CD4-positive, alpha-beta T cell (primary cell): ENCODE data around the gene GRM8. TPM values are rescaled to one million over a fixed set of nuclear protein-coding genes. Genes with fewer than 3 reads are reported as not detected.

Experiments
- ATAC-seq: fragments of 200-7000 bp; cut with Tn5 transposase; one replicate; pipeline ENCODE4 v1.10.0; 2022; ENCODE audit warnings: mild to moderate bottlenecking; ENCODE audit not compliant: poor library complexity
- CTCF ChIA-PET: fragments of 350-600 bp; sonication (Branson Sonifier 250); formaldehyde crosslinking; loops from one replicate; lab custom pipeline; 2021; ENCODE audit warnings: antibody characterized with exemption, inconsistent platforms; lab: Charles Lee
- POLR2A ChIA-PET: fragments of 350-600 bp; sonication (Branson Sonifier 250); formaldehyde crosslinking; loops from one replicate; lab custom pipeline; 2021; ENCODE audit warnings: antibody characterized with exemption, inconsistent platforms; lab: Charles Lee
- DNase-seq, 14 experiments: peaks; one replicate each; pipeline ENCODE4 v3.0.0-alpha.2; 2013 to 2020; ENCODE audit warnings: mixed read lengths in 2 of 14
- H3K27ac ChIP-seq, 2 donors: one replicate each; pipeline versions ENCODE4 v1.5.1 to v1.7.0; 2013; ENCODE audit warnings: low read length in 2 of 2, low read depth in 1 of 2, mild to moderate bottlenecking in 1 of 2
- H3K27me3 ChIP-seq, 2 experiments: 1 replicate in 1 of 2; 2 replicates in 1 of 2; pipeline versions ENCODE4 v1.6.1 to v1.7.0; 2013; ENCODE audit warnings: low read length in 2 of 2, control low read depth in 1 of 2, mild to moderate bottlenecking in 1 of 2, moderate library complexity in 1 of 2; ENCODE audit not compliant: insufficient read depth in 2 of 2, control insufficient read depth in 1 of 2
- H3K36me3 ChIP-seq: one replicate; pipeline ENCODE4 v1.6.1; 2013; ENCODE audit warnings: low read length, control low read depth; ENCODE audit not compliant: insufficient read depth
- H3K4me1 ChIP-seq: one replicate; pipeline ENCODE4 v1.6.1; 2013; ENCODE audit warnings: low read length, control low read depth; ENCODE audit not compliant: insufficient read depth
- H3K4me3 ChIP-seq: one replicate; pipeline ENCODE4 v1.5.1; 2013; ENCODE audit warnings: mild to moderate bottlenecking, low read length, moderate library complexity
- H3K9me3 ChIP-seq, 2 experiments: 1 replicate in 1 of 2; 2 replicates in 1 of 2; pipeline versions ENCODE4 v1.6.1 to v1.7.0; 2013; ENCODE audit warnings: low read length in 2 of 2, mild to moderate bottlenecking in 2 of 2, control low read depth in 1 of 2, moderate library complexity in 1 of 2; ENCODE audit not compliant: control insufficient read depth in 1 of 2, insufficient read depth in 1 of 2
- H3K27ac Mint-ChIP-seq: one replicate; pipeline ENCODE4 v1.8.0; 2020; ENCODE audit warnings: mixed read lengths
- H3K27me3 Mint-ChIP-seq: one replicate; pipeline ENCODE4 v1.8.0; 2021; ENCODE audit warnings: mixed read lengths
- H3K36me3 Mint-ChIP-seq: one replicate; pipeline ENCODE4 v1.8.0; 2021; ENCODE audit warnings: low read depth, mixed read lengths
- H3K4me1 Mint-ChIP-seq: one replicate; pipeline ENCODE4 v1.8.0; 2021; ENCODE audit warnings: low read depth, mixed read lengths
- H3K4me3 Mint-ChIP-seq: one replicate; pipeline ENCODE4 v1.8.0; 2020; ENCODE audit warnings: mild to moderate bottlenecking, mixed read lengths
- H3K9me3 Mint-ChIP-seq: one replicate; pipeline ENCODE4 v1.8.0; 2020; ENCODE audit warnings: mixed read lengths
- intact Hi-C, 2 experiments: fragments of 100-400 bp; cut with DNase I in 1 of 2; cut with micrococcal nuclease in 1 of 2; formaldehyde crosslinking; loops; one replicate each; pipeline versions ENCODE4 v1.15.1 to v1.9.0; 2023 to 2025; cut with DNase I, micrococcal nuclease
- total RNA-seq, 174 experiments: library from RNA in 2 of 174; stranded (reverse) in 2 of 174; gene quantifications; one replicate each; pipeline ENCODE4 v1.2.3 and lab custom pipeline; 2021 to 2026
- TF ChIP-seq, protein P1 (sequence below): fragments of 200-600 bp; IDR thresholded peaks from one replicate; pipeline ENCODE4 v1.8.0; 2022; ENCODE audit warnings: antibody characterized with exemption, mild to moderate bottlenecking

The GRM8 gene
- total RNA-seq, 2 experiments from 2014 or later, result not detected

GRCh38 chr7:127081539-127081938, 171.2 kb downstream of the GRM8 start:
- no peak overlapping the region for H3K27ac Mint-ChIP-seq
- H3K36me3 ChIP-seq, result no peaks in the 10 kb centered on the region
- ChIA-PET POLR2A (no interaction called here), CTCF (no interaction called here)
- H3K4me1 ChIP-seq, result no peaks in the 10 kb centered on the region
- H3K27me3 ChIP-seq, result no peaks in the 10 kb centered on the region
- no peaks in the 10 kb centered on the region for H3K9me3 ChIP-seq
- TF ChIP-seq, protein P1, sequence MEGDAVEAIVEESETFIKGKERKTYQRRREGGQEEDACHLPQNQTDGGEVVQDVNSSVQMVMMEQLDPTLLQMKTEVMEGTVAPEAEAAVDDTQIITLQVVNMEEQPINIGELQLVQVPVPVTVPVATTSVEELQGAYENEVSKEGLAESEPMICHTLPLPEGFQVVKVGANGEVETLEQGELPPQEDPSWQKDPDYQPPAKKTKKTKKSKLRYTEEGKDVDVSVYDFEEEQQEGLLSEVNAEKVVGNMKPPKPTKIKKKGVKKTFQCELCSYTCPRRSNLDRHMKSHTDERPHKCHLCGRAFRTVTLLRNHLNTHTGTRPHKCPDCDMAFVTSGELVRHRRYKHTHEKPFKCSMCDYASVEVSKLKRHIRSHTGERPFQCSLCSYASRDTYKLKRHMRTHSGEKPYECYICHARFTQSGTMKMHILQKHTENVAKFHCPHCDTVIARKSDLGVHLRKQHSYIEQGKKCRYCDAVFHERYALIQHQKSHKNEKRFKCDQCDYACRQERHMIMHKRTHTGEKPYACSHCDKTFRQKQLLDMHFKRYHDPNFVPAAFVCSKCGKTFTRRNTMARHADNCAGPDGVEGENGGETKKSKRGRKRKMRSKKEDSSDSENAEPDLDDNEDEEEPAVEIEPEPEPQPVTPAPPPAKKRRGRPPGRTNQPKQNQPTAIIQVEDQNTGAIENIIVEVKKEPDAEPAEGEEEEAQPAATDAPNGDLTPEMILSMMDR, result no peak
- ATAC-seq (no peak), DNase-seq (no peak)
- H3K4me3 Mint-ChIP-seq, result no peak overlapping the region
- peaks cover 2% of the 10 kb centered on the region for H3K9me3 Mint-ChIP-seq
- intact Hi-C loops, result no loop called here
- no peaks in the 10 kb centered on the region for H3K4me1 Mint-ChIP-seq
- H3K36me3 Mint-ChIP-seq, result no peaks in the 10 kb centered on the region
- no peak overlapping the region for H3K4me3 ChIP-seq
- H3K27me3 Mint-ChIP-seq, result peaks cover 15% of the 10 kb centered on the region
- no peak overlapping the region for H3K27ac ChIP-seq

DNA sequence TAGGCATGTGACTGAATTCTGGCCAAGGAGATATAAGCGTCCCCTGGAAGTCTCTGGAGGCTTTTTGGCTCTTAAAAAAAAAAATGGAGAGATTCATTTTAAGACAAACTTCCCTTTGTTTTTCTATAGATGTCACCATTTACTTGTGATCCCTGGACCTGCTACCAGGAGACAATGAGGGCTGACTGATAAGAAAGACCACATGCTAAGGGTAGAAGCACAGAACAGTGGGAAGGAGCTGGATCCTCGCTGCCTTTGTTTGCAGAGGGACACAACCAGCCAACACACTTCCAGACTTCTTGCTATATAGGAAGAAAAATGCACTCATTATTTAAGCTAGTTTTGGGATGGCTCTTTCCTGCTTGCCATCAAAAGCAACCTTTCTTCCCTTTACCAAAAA, 172.2 kb downstream of the GRM8 start:
- Mint-ChIP-seq H3K4me3 (no peak overlapping the region), H3K36me3 (no peaks in the 10 kb centered on the region), H3K9me3 (no peaks in the 10 kb centered on the region), H3K4me1 (no peaks in the 10 kb centered on the region), H3K27ac (no peak overlapping the region), H3K27me3 (peaks cover 15% of the 10 kb centered on the region)
- no peaks in the 10 kb centered on the region for H3K36me3 ChIP-seq
- no peak overlapping the region for H3K4me3 ChIP-seq
- ATAC-seq (no peak), DNase-seq (no peak)
- H3K9me3 ChIP-seq, result no peaks in the 10 kb centered on the region
- no peaks in the 10 kb centered on the region for H3K27me3 ChIP-seq
- no peak overlapping the region for H3K27ac ChIP-seq
- no peaks in the 10 kb centered on the region for H3K4me1 ChIP-seq
- intact Hi-C loops, result no loop called here
- CTCF ChIA-PET, result no interaction called here
- TF ChIP-seq, protein P1, result no peak
- POLR2A ChIA-PET, result no interaction called here

- Histone ChIP-seq H3K27ac (no peak overlapping the region), H3K9me3 (peaks cover 0 to 5% of the 10 kb centered on the region in 2 experiments), H3K4me3 (no peak overlapping the region), H3K36me3 (no peaks in the 10 kb centered on the region), H3K27me3 (no peaks in the 10 kb centered on the region), H3K4me1 (no peaks in the 10 kb centered on the region)
- Mint-ChIP-seq H3K27ac (no peak overlapping the region), H3K4me1 (no peaks in the 10 kb centered on the region), H3K4me3 (no peak overlapping the region), H3K9me3 (peaks cover 9% of the 10 kb centered on the region), H3K36me3 (no peaks in the 10 kb centered on the region), H3K27me3 (peaks cover 16% of the 10 kb centered on the region)
- intact Hi-C loops, result no loop called here
- TF ChIP-seq, protein P1, result no peak
- ATAC-seq, result no peak
- CTCF ChIA-PET, result interaction anchor here (1.0 kb wide), 1 partner anchor 11 kb away, joined by 3 read pairs; no protein-coding TSS in a partner anchor
- POLR2A ChIA-PET, result no interaction called here
- no peak for DNase-seq
Observed at GRCh38 chr7:127066974-127067373, 185.8 kb downstream of the GRM8 start.
